IPS-11a (cell line): ENCODE measurements around the gene MLLT3.

Source experiments
- H3K4me3 ChIP-seq: one replicate; pipeline ENCODE4 v1.5.1; 2013; ENCODE audit warnings: low read depth, low read length, control low read depth

MLLT3 gene

GRCh38 chr9:20428976-20429375 lies 193.3 kb downstream of the MLLT3 start:
- H3K4me3 ChIP-seq: no peak overlapping the region

- H3K4me3 ChIP-seq: no peak overlapping the region
These were observed 194.9 kb downstream of the MLLT3 start for GRCh38 chr9:20427359-20427758.

GRCh38 chr9:20426019-20426418 lies 196.3 kb downstream of the MLLT3 start:
- H3K4me3 ChIP-seq: no peak overlapping the region

- no peak overlapping the region for H3K4me3 ChIP-seq
These were observed 202.8 kb downstream of the MLLT3 start for GRCh38 chr9:20419533-20419932.

GRCh38 chr9:20418485-20418884 lies 203.8 kb downstream of the MLLT3 start:
- H3K4me3 ChIP-seq: no peak overlapping the region

- H3K4me3 ChIP-seq: no peak overlapping the region
These were observed 204.8 kb downstream of the MLLT3 start for GRCh38 chr9:20417373-20418080.

GRCh38 chr9:20414150-20414549 lies 208.1 kb downstream of the MLLT3 start:
- H3K4me3 ChIP-seq: no peak overlapping the region

- no peak overlapping the region for H3K4me3 ChIP-seq
These were observed 212.8 kb downstream of the MLLT3 start for GRCh38 chr9:20409321-20410092.

- H3K4me3 ChIP-seq: no peak overlapping the region
These were observed 213.8 kb downstream of the MLLT3 start for GRCh38 chr9:20408513-20408912.

GRCh38 chr9:20407013-20407412 lies 215.3 kb downstream of the MLLT3 start:
- no peak overlapping the region for H3K4me3 ChIP-seq

GRCh38 chr9:20406344-20406743 lies 216.0 kb downstream of the MLLT3 start:
- no peak overlapping the region for H3K4me3 ChIP-seq

GRCh38 chr9:20405616-20406015 lies 216.7 kb downstream of the MLLT3 start:
- no peak overlapping the region for H3K4me3 ChIP-seq

GRCh38 chr9:20405078-20405477 lies 217.2 kb downstream of the MLLT3 start:
- no peak overlapping the region for H3K4me3 ChIP-seq

GRCh38 chr9:20404192-20404813 lies 218.0 kb downstream of the MLLT3 start:
- H3K4me3 ChIP-seq: no peak overlapping the region

GRCh38 chr9:20403346-20403745 lies 219.0 kb downstream of the MLLT3 start:
- no peak overlapping the region for H3K4me3 ChIP-seq

- H3K4me3 ChIP-seq: no peak overlapping the region
These were observed 219.9 kb downstream of the MLLT3 start for GRCh38 chr9:20402273-20402875.

GRCh38 chr9:20398536-20399338 lies 223.6 kb downstream of the MLLT3 start:
- no peak overlapping the region for H3K4me3 ChIP-seq

- no peak overlapping the region for H3K4me3 ChIP-seq
These were observed 225.0 kb downstream of the MLLT3 start for GRCh38 chr9:20397348-20397747.

GRCh38 chr9:20396509-20396908 lies 225.8 kb downstream of the MLLT3 start:
- no peak overlapping the region for H3K4me3 ChIP-seq

- no peak overlapping the region for H3K4me3 ChIP-seq
These were observed 226.6 kb downstream of the MLLT3 start for GRCh38 chr9:20395651-20396050.

GRCh38 chr9:20394969-20395368 lies 227.3 kb downstream of the MLLT3 start:
- no peak overlapping the region for H3K4me3 ChIP-seq
